HT1080 (cell line): ENCODE measurements around the gene RERE. TPM values are rescaled to one million over a fixed set of nuclear protein-coding genes. Genes with fewer than 3 reads are reported as not detected.

ENCODE experiments used
- DNase-seq: peaks from one replicate; pipeline ENCODE4 v3.0.0-alpha.2; 2015; ENCODE audit warnings: low read depth
- total RNA-seq: library from RNA; depleted of rRNA; stranded (reverse); fragments of >200 nt; shearing (Covaris generic); gene quantifications from 2 replicates; pipeline ENCODE4 v1.2.3, GENCODE V29; 2014

RERE gene
- total RNA-seq, 1 experiment from 2014 or later: 12.4 TPM

GRCh38 chr1:8411803-8412182 lies 405.6 kb downstream of the RERE start:
- DNase-seq: peak; percentile 7

- DNase-seq: no peak
Observed at GRCh38 chr1:8410791-8411190, 406.6 kb downstream of the RERE start.

GRCh38 chr1:8409606-8410005 lies 407.8 kb downstream of the RERE start:
- DNase-seq: no peak

GRCh38 chr1:8409106-8409505 lies 408.3 kb downstream of the RERE start:
- DNase-seq: no peak

- DNase-seq: no peak
Observed at GRCh38 chr1:8408151-8408839, 409.1 kb downstream of the RERE start.

GRCh38 chr1:8407652-8408051 lies 409.8 kb downstream of the RERE start:
- DNase-seq: no peak

- no peak for DNase-seq
Observed at GRCh38 chr1:8406960-8407359, 410.5 kb downstream of the RERE start.

- DNase-seq: no peak
Observed at GRCh38 chr1:8406011-8406410, 411.4 kb downstream of the RERE start.

GRCh38 chr1:8404460-8405370 lies 412.7 kb downstream of the RERE start:
- no peak for DNase-seq

- no peak for DNase-seq
Observed at GRCh38 chr1:8402109-8402710, 415.2 kb downstream of the RERE start.

- no peak for DNase-seq
Observed at GRCh38 chr1:8398677-8399076, 418.8 kb downstream of the RERE start.

GRCh38 chr1:8398086-8398485 lies 419.4 kb downstream of the RERE start:
- DNase-seq: peak; percentile 5

- DNase-seq: peak; percentile 47
Observed at GRCh38 chr1:8397511-8397910, 419.9 kb downstream of the RERE start.

GRCh38 chr1:8396786-8397406 lies 420.5 kb downstream of the RERE start:
- peak; percentile 99 for DNase-seq

GRCh38 chr1:8396083-8396785 lies 421.2 kb downstream of the RERE start:
- peak; percentile 52 for DNase-seq

GRCh38 chr1:8395433-8395866 lies 422.0 kb downstream of the RERE start:
- DNase-seq: no peak

- DNase-seq: peak; percentile 94
Observed at GRCh38 chr1:8394456-8395321, 422.8 kb downstream of the RERE start.

GRCh38 chr1:8392522-8392921 lies 424.9 kb downstream of the RERE start:
- no peak for DNase-seq

GRCh38 chr1:8390707-8391106 lies 426.7 kb downstream of the RERE start:
- DNase-seq: no peak

GRCh38 chr1:8389958-8390535 lies 427.4 kb downstream of the RERE start:
- no peak for DNase-seq
